Measurements from ENCODE around the gene BTN1A1.
"Not testable (repeated sequence)": the region's sequence is repeated elsewhere in the genome, so short reads cannot be mapped to it uniquely, and the experiment has no call there.

Gene BTN1A1

GRCh38 chr6:26536571-26537159 is 36.6 kb downstream of the BTN1A1 start:
- in situ Hi-C loops (cut with MboI; ENCODE audit: low sequenced_read_pairs), result no loop called here

DNA sequence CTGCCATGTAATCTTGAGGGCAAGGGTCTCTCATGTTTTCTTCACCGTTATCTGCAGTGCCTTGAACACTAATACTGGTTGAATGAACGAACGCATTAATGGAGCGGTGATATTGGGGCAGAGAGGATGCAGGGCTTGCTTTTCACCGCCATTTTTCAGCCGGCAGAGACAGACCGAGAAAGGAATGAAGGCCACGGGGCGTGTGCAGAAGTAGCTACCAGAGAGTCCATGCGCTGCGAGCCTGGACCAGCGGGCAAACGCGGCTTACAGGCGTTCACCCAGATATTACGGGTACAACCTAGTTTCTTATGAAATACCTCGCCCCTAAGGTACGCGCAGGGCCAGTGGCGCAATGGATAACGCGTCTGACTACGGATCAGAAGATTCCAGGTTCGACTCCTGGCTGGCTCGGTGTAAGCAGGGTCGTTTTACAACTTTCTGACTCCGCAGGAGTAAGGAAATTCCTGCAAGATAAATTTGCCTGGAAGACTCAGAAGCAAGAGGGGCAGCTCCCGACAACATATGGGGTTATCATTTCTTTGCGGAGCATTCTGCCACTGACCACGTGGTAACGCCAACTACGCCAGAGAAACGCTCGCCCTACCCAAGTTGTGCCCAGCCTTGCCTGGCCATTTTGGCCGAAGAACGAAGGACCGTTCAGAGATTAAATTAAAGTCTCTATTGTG is 37.2 kb downstream of the BTN1A1 start:
- in situ Hi-C loops (cut with MboI; ENCODE audit: low sequenced_read_pairs), result no loop called here

- in situ Hi-C loops (cut with MboI; ENCODE audit: low sequenced_read_pairs), result no loop called here
Measured at GRCh38 chr6:26537846-26538571, 37.9 kb downstream of the BTN1A1 start, which contains the start of gene HMGN4. Gene HMGN4, plus strand, starts transcription at chr6:26538366. Its CDS starts 6,841 bp downstream, at chr6:26545207.

DNA sequence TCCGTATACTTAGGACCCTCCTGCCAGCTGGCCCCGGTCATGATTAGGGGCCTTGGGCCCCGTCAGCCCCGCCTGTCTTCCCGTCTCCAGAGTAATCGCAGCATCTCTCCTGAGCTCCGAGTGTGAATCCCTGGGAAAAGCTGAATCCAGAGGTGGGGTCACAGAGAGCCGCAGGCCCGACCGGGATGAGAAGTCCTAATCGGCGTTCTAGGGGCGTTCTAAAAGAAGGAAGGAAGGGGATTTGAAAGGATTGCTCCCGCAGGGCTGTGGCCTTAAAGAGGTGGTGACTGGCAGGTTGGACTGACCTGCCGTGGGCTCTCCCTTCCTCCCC is 38.4 kb downstream of the BTN1A1 start:
- in situ Hi-C loops (cut with MboI; ENCODE audit: low sequenced_read_pairs), result no loop called here

GRCh38 chr6:26539071-26539615 is 39.0 kb downstream of the BTN1A1 start:
- in situ Hi-C loops (cut with MboI; ENCODE audit: low sequenced_read_pairs), result no loop called here

- in situ Hi-C loops (cut with MboI; ENCODE audit: low sequenced_read_pairs), result no loop called here
Measured at GRCh38 chr6:26541579-26541978, 41.5 kb downstream of the BTN1A1 start.

GRCh38 chr6:26543953-26544352 is 43.9 kb downstream of the BTN1A1 start:
- in situ Hi-C loops (cut with MboI; ENCODE audit: low sequenced_read_pairs), result no loop called here

- in situ Hi-C loops (cut with MboI; ENCODE audit: low sequenced_read_pairs), result no loop called here
Measured at GRCh38 chr6:26544473-26544872, 44.4 kb downstream of the BTN1A1 start.

- in situ Hi-C loops (cut with MboI; ENCODE audit: low sequenced_read_pairs), result no loop called here
Measured at GRCh38 chr6:26545627-26546026, 45.5 kb downstream of the BTN1A1 start.

DNA sequence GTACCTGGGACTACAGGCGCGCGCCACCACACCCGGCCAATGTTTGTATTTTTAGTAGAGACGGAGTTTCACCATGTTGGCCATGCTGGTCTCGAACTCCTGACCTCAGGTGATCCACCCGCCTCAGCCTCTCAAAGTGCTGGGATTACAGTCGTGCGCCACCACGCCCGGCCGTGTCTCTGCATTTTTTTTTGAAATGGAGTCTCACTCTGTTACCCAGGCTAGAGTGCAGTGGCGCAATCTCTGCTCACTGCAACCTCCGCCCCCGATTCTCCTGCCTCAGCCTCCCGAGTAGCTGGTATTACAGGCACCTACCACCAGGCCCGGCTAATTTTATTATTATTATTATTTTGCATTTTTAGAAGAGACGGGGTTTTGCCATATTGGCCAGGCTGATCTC is 47.3 kb downstream of the BTN1A1 start:
- in situ Hi-C loops (cut with MboI; ENCODE audit: low sequenced_read_pairs), result not testable (repeated sequence)

DNA sequence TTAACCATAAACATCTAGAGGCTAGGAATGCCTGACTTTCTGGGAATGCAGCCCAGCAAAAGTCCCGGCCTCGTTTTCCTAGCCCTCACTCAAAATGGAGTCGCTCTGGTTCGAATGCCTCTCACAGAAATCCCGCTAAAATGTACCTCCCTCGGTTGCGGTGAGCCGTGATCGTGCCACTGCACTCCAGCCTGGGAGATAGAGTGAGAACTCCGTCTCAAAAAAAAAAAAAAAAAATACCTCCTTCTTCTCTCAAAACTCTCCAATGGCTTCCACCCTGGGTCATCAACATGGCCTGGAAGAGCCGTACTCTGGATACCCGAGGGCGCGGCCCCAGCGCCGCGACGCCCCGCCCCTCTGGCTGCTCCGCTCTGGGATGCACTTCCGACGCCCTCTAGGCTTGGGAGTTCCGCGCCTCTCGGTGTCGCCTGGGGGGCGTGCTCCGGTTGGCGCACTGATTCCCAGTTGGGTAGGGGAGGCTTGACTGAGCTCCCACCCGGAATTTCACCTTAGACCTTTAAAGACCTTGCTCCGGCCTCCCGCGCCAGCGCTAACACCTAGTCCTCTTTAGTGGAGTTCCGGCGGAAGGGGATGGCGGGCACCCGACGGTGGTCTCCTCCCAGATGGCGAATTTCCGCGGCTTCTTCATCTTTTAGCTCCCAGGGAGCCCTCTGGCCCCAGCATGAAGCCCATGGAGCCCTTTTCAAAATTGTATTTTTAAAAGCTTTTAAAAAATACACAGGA is 50.3 kb downstream of the BTN1A1 start:
- in situ Hi-C loops (cut with MboI; ENCODE audit: low sequenced_read_pairs), result loop anchor here (10.0 kb wide), 1 partner anchor 216 kb away; no protein-coding TSS in a partner anchor

- in situ Hi-C loops (cut with MboI; ENCODE audit: low sequenced_read_pairs), result loop anchor here (10.0 kb wide), 1 partner anchor 217 kb away; no protein-coding TSS in a partner anchor
Measured at GRCh38 chr6:26552205-26552604, 52.1 kb downstream of the BTN1A1 start.

DNA sequence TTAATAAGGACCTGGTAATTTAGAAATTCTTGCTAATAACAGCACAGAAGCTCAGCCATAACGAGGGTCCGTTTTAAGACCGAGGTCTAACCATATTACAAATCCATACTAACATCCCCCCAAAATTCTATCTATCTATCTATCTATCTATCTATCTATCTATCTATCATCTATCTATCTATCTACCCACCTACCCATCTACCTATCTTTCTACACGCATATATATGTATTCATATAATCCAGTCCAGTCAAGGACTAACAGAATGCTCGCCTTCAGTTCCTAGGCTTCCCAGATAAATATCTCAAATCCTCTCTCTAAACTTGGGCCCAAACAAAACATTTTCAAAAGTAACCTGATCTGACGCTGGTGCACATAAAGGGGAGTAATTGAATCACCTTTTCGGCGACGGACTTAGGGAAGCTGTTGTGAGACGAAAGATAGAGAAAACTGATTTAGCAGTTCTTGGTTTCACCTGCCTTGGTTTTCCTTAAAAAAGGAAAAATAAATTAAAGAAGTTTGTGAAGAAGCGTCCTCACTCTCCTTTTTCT is 52.6 kb downstream of the BTN1A1 start:
- in situ Hi-C loops (cut with MboI; ENCODE audit: low sequenced_read_pairs), result loop anchor here (10.0 kb wide), 1 partner anchor 218 kb away; no protein-coding TSS in a partner anchor

DNA sequence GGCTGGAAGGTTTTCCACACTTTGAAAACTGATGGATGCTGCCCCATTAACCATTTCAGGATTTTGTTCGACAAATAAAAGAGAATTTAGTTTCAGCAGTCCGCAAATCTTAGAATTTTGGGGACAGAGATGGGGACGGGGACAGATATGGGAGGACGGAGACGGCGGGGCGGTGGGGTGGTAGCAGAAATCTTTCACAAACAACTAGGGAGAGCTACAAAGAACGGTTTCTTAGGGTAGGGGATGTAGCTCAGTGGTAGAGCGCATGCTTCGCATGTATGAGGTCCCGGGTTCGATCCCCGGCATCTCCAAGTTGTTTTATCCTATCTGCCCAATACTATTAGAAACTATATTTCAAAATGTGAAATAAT is 53.1 kb downstream of the BTN1A1 start:
- in situ Hi-C loops (cut with MboI; ENCODE audit: low sequenced_read_pairs), result loop anchor here (10.0 kb wide), 1 partner anchor 218 kb away; no protein-coding TSS in a partner anchor

- in situ Hi-C loops (cut with MboI; ENCODE audit: low sequenced_read_pairs), result loop anchor here (10.0 kb wide), 1 partner anchor 219 kb away; no protein-coding TSS in a partner anchor
Measured at GRCh38 chr6:26553635-26554446, 53.7 kb downstream of the BTN1A1 start.

GRCh38 chr6:26554447-26554696 is 54.3 kb downstream of the BTN1A1 start:
- in situ Hi-C loops (cut with MboI; ENCODE audit: low sequenced_read_pairs), result loop anchor here (10.0 kb wide), 1 partner anchor 220 kb away; no protein-coding TSS in a partner anchor

GRCh38 chr6:26554697-26555504 is 54.8 kb downstream of the BTN1A1 start:
- in situ Hi-C loops (cut with MboI; ENCODE audit: low sequenced_read_pairs), result loop anchor here (10.0 kb wide), 1 partner anchor 220 kb away; no protein-coding TSS in a partner anchor

DNA sequence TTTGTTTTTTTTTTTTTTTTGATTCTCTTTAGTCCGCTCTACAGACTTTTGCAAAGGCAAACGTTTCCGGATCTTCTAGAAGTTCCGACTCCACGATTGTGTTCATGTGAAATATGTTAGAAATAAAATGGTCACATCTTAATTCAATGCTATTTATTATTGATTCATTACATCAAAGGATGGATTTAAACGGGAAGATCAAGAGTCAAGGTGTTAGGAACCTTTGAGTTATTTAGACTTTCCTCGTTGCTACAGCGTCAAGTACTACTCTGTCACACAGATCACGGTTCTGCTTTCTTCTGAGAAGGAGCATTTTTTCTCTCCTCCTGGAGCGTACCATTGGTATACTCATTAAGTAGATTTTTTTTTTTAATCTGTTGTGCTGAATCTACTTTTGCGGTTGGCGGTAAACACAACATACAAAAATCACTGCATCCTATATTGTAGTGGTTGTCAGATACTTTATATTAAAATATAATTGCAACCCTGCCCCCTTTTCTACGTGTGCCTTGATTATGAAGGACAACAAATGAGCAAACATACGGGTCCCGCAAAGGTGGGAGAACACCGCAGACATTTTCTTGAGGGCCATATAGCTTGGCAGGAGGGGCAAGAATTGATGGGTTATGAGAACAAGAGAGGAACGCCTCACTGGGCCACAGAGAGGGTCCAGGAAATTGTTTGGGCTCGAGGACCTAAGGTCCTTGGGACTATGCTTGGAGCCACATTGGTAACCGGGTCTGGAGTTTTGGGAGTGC is 55.6 kb downstream of the BTN1A1 start:
- in situ Hi-C loops (cut with MboI; ENCODE audit: low sequenced_read_pairs), result loop anchor here (10.0 kb wide), 1 partner anchor 221 kb away; no protein-coding TSS in a partner anchor
